ENCODE results near the gene FTO. TPM values are rescaled to one million over a fixed set of nuclear protein-coding genes. Genes with fewer than 3 reads are reported as not detected.

Gene FTO
- polyA plus RNA-seq, 1 experiment, result 135 TPM

- TF ChIP-seq CTCF (IDR thresholded peaks at IDR 0.05; ENCODE audit: low read depth, low read length), result no peak
- DNase-seq (ENCODE audit: low read depth, low spot score), result no peak
- Histone ChIP-seq H3K9me3 (ENCODE audit: control insufficient read depth, insufficient read depth, low read length) (no peaks in the 10 kb centered on the region), H3K4me3 (ENCODE audit: low read depth, low read length) (no peak overlapping the region), H3K27me3 (ENCODE audit: control insufficient read depth, insufficient read depth, low read length) (no peaks in the 10 kb centered on the region), H3K27ac (ENCODE audit: low read depth, low read length) (no peak overlapping the region)
- ChIA-PET CTCF (interaction anchor here (1.3 to 1.4 kb wide), 2 partner anchors 125 to 1567 kb away, joined by 3 to 7 read pairs; no protein-coding TSS in a partner anchor), POLR2A (no interaction called here)
Observed at GRCh38 chr16:53898993-53899392, 195.0 kb downstream of the FTO start.

GRCh38 chr16:53899431-53899830 is 195.5 kb downstream of the FTO start:
- CTCF ChIA-PET, result interaction anchor here (1.3 to 2.3 kb wide), 3 partner anchors 8 to 1567 kb away, joined by 3 to 8 read pairs (median 7); no protein-coding TSS in a partner anchor
- POLR2A ChIA-PET, result no interaction called here
- no peak for DNase-seq (ENCODE audit: low read depth, low spot score)

GRCh38 chr16:53900667-53901066 is 196.7 kb downstream of the FTO start:
- Histone ChIP-seq H3K9me3 (ENCODE audit: control insufficient read depth, insufficient read depth, low read length) (no peaks in the 10 kb centered on the region; the same call in 1 of the 2 replicates), H3K27me3 (ENCODE audit: control insufficient read depth, insufficient read depth, low read length) (no peaks in the 10 kb centered on the region), H3K27ac (ENCODE audit: low read depth, low read length) (no peak overlapping the region), H3K4me3 (ENCODE audit: low read depth, low read length) (no peak overlapping the region)
- ChIA-PET POLR2A (no interaction called here), CTCF (interaction anchor here (0.6 to 2.3 kb wide), 4 partner anchors 9 to 1523 kb away, joined by 3 to 8 read pairs (median 6); no protein-coding TSS in a partner anchor)
- DNase-seq (ENCODE audit: low read depth, low spot score), result no peak
- no peak for TF ChIP-seq CTCF (IDR thresholded peaks at IDR 0.05; ENCODE audit: low read depth, low read length)

More at GRCh38 chr16:53899431-53899830, 195.5 kb downstream of the FTO start:
- Histone ChIP-seq H3K27ac (ENCODE audit: low read depth, low read length) (no peak overlapping the region), H3K4me3 (ENCODE audit: low read depth, low read length) (no peak overlapping the region), H3K27me3 (ENCODE audit: control insufficient read depth, insufficient read depth, low read length) (no peaks in the 10 kb centered on the region), H3K9me3 (ENCODE audit: control insufficient read depth, insufficient read depth, low read length) (no peaks in the 10 kb centered on the region; the same call in 1 of the 2 replicates)
- no peak for TF ChIP-seq CTCF (IDR thresholded peaks at IDR 0.05; ENCODE audit: low read depth, low read length)

- Histone ChIP-seq H3K27me3 (ENCODE audit: control insufficient read depth, insufficient read depth, low read length) (no peaks in the 10 kb centered on the region), H3K27ac (ENCODE audit: low read depth, low read length) (no peak overlapping the region), H3K9me3 (ENCODE audit: control insufficient read depth, insufficient read depth, low read length) (no peaks in the 10 kb centered on the region; the same call in 1 of the 2 replicates), H3K4me3 (ENCODE audit: low read depth, low read length) (no peak overlapping the region)
- DNase-seq (ENCODE audit: low read depth, low spot score), result no peak
- no peak for TF ChIP-seq CTCF (IDR thresholded peaks at IDR 0.05; ENCODE audit: low read depth, low read length)
- ChIA-PET POLR2A (no interaction called here), CTCF (interaction anchor here (2.3 kb wide), 1 partner anchor 10 kb away, joined by 8 read pairs; no protein-coding TSS in a partner anchor)
Observed at GRCh38 chr16:53901408-53901807, 197.5 kb downstream of the FTO start.

- ChIA-PET POLR2A (no interaction called here), CTCF (no interaction called here)
- Histone ChIP-seq H3K9me3 (ENCODE audit: control insufficient read depth, insufficient read depth, low read length) (no peaks in the 10 kb centered on the region; the same call in 1 of the 2 replicates), H3K27ac (ENCODE audit: low read depth, low read length) (no peak overlapping the region), H3K4me3 (ENCODE audit: low read depth, low read length) (no peak overlapping the region), H3K27me3 (ENCODE audit: control insufficient read depth, insufficient read depth, low read length) (no peaks in the 10 kb centered on the region)
- no peak for DNase-seq (ENCODE audit: low read depth, low spot score)
- no peak for TF ChIP-seq CTCF (IDR thresholded peaks at IDR 0.05; ENCODE audit: low read depth, low read length)
Observed at GRCh38 chr16:53904533-53904932, 200.6 kb downstream of the FTO start.

Measured in AG04450 (cell line).